Natural killer cell (primary cell): ENCODE measurements around the gene RBM47. TPM values are rescaled to one million over a fixed set of nuclear protein-coding genes. Genes with fewer than 3 reads are reported as not detected.
A peak's percentile ranks its signal among the peaks of the same experiment; 100 is the strongest.

ENCODE experiments used
- ATAC-seq, 3 donors: fragments of 150-1000 bp in 2 of 3; fragments of 200-7000 bp in 1 of 3; cut with Tn5 transposase; 1 replicate in 1 of 3; 2 replicates in 2 of 3; pipeline ENCODE4 v1.10.0; 2021; ENCODE audit warnings: mild to moderate bottlenecking in 2 of 3, moderate library complexity in 2 of 3
- DNase-seq, 2 donors: peaks; one replicate each; pipeline versions ENCODE4 v3.0.0 to v3.0.0-alpha.2; 2013 to 2021; ENCODE audit warnings: mixed read lengths in 1 of 2
- H3K27ac ChIP-seq: one replicate; pipeline ENCODE4 v1.5.1; 2013; ENCODE audit warnings: mild to moderate bottlenecking, low read length
- H3K27me3 ChIP-seq: one replicate; pipeline ENCODE4 v1.6.1; 2013; ENCODE audit warnings: low read length; ENCODE audit not compliant: control insufficient read depth, insufficient read depth
- H3K36me3 ChIP-seq: one replicate; pipeline ENCODE4 v1.6.1; 2013; ENCODE audit warnings: low read length; ENCODE audit not compliant: control insufficient read depth, insufficient read depth
- H3K4me1 ChIP-seq: one replicate; pipeline ENCODE4 v1.6.1; 2013; ENCODE audit warnings: low read length; ENCODE audit not compliant: control insufficient read depth, insufficient read depth
- H3K4me3 ChIP-seq: one replicate; pipeline ENCODE4 v1.5.1; 2013; ENCODE audit warnings: low read length
- H3K9me3 ChIP-seq: one replicate; pipeline ENCODE4 v1.6.1; 2013; ENCODE audit warnings: low read length; ENCODE audit not compliant: control insufficient read depth, insufficient read depth
- H3K27ac Mint-ChIP-seq, 2 donors: one replicate each; pipeline ENCODE4 v1.8.0; 2022; ENCODE audit warnings: mild to moderate bottlenecking in 2 of 2, mixed read lengths in 2 of 2, moderate library complexity in 1 of 2
- H3K27me3 Mint-ChIP-seq, 2 donors: one replicate each; pipeline ENCODE4 v1.8.0; 2022; ENCODE audit warnings: low read depth in 2 of 2, mixed read lengths in 2 of 2
- H3K36me3 Mint-ChIP-seq: one replicate; pipeline ENCODE4 v1.8.0; 2022; ENCODE audit warnings: mixed read lengths
- H3K4me1 Mint-ChIP-seq, 2 donors: one replicate each; pipeline ENCODE4 v1.8.0; 2022; ENCODE audit warnings: mixed read lengths in 2 of 2
- H3K4me3 Mint-ChIP-seq: one replicate; pipeline ENCODE4 v1.8.0; 2022; ENCODE audit warnings: mild to moderate bottlenecking, moderate library complexity, mixed read lengths
- H3K9me3 Mint-ChIP-seq, 2 donors: one replicate each; pipeline ENCODE4 v1.8.0; 2022; ENCODE audit warnings: mixed read lengths in 2 of 2
- CTCF ChIP-seq: fragments of 200-600 bp; IDR thresholded peaks from one replicate; pipeline ENCODE4 v1.8.0; 2022; ENCODE audit warnings: antibody characterized with exemption
- WGBS: methylation state at CpG from one replicate; pipeline ENCODE4 v1.1.7; 2013; ENCODE audit warnings: missing lambda C conversion rate; ENCODE audit not compliant: insufficient coverage; 5-methylcytosine and 5-hydroxymethylcytosine counted together
- intact Hi-C: fragments of 100-400 bp; cut with micrococcal nuclease; formaldehyde crosslinking; loops from one replicate; pipeline ENCODE4 v1.14.2; 2022
- total RNA-seq, 4 donors: library from RNA; stranded (reverse); fragments of 120-200 nt in 1 of 4; gene quantifications; one replicate each; pipeline versions ENCODE4 v1.2.3 to v1.2.4, GENCODE V29; 2013 to 2022

The RBM47 gene
- total RNA-seq, 3 donors from 2014 or later (not counting 1 experiment from before 2014, with no cell fraction given): 2.0 to 7.7 (median 3.9) TPM

DNA sequence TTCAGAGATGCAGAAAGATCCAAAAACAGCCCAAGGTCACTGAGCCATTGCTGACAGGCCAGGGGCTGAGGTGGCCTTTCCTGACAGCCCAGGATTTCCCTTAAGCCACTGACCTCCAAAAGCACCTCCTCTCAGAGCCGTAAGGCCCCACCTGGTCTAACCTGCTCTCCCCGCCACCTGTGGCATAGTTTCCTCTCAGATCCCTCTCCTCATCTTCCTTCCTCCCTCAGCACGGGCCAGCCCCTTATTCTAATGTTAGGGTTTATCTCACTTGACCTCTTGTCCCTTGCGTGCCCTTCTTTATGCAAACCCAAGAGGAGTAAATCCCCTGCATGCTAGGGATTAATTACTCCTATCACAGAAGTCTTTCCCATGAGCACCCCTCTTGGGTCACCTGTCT lies 113.0 kb downstream of the RBM47 start:
- Mint-ChIP-seq H3K4me3 (no peak overlapping the region), H3K4me1 (no peaks in the 10 kb centered on the region), H3K27ac (no peak overlapping the region), H3K9me3 (no peaks in the 10 kb centered on the region), H3K27me3 (no peaks in the 10 kb centered on the region), H3K36me3 (no peaks in the 10 kb centered on the region)
- H3K9me3 ChIP-seq: no peaks in the 10 kb centered on the region
- 73% methylated on average over 4 of the region's 4 CpGs for WGBS
- no peaks in the 10 kb centered on the region for H3K36me3 ChIP-seq
- intact Hi-C loops: no loop called here
- DNase-seq: no peak
- no peaks in the 10 kb centered on the region for H3K27me3 ChIP-seq
- H3K4me1 ChIP-seq: no peaks in the 10 kb centered on the region
- no peak overlapping the region for H3K27ac ChIP-seq
- no peak for ATAC-seq
- no peak for TF ChIP-seq CTCF
- H3K4me3 ChIP-seq: no peak overlapping the region

- Mint-ChIP-seq H3K4me3 (no peak overlapping the region), H3K36me3 (no peaks in the 10 kb centered on the region), H3K9me3 (no peaks in the 10 kb centered on the region), H3K4me1 (no peaks in the 10 kb centered on the region), H3K27me3 (no peaks in the 10 kb centered on the region), H3K27ac (no peak overlapping the region)
- ATAC-seq: peak in 1 of 3 donors; percentile 30
- no peak for TF ChIP-seq CTCF
- 79% methylated on average over 11 of the region's 15 CpGs for WGBS
- Histone ChIP-seq H3K36me3 (no peaks in the 10 kb centered on the region), H3K27me3 (no peaks in the 10 kb centered on the region), H3K27ac (peak overlapping the region; percentile 20), H3K4me1 (no peaks in the 10 kb centered on the region), H3K4me3 (no peak overlapping the region), H3K9me3 (no peaks in the 10 kb centered on the region)
- intact Hi-C loops: no loop called here
- no peak for DNase-seq
These were observed 114.0 kb downstream of the RBM47 start for GRCh38 chr4:40515398-40516293.

GRCh38 chr4:40515037-40515397 lies 114.6 kb downstream of the RBM47 start:
- H3K27ac ChIP-seq: no peak overlapping the region
- no peaks in the 10 kb centered on the region for H3K4me1 ChIP-seq
- intact Hi-C loops: no loop called here
- TF ChIP-seq CTCF: no peak
- no peaks in the 10 kb centered on the region for H3K36me3 ChIP-seq
- no peak overlapping the region for H3K27ac Mint-ChIP-seq
- H3K4me1 Mint-ChIP-seq: no peaks in the 10 kb centered on the region
- H3K9me3 Mint-ChIP-seq: no peaks in the 10 kb centered on the region
- H3K36me3 Mint-ChIP-seq: no peaks in the 10 kb centered on the region
- no peak overlapping the region for H3K4me3 ChIP-seq
- WGBS: 83% methylated on average over 2 of the region's 2 CpGs
- no peaks in the 10 kb centered on the region for H3K27me3 Mint-ChIP-seq
- no peak for ATAC-seq
- no peaks in the 10 kb centered on the region for H3K9me3 ChIP-seq
- no peak overlapping the region for H3K4me3 Mint-ChIP-seq
- H3K27me3 ChIP-seq: no peaks in the 10 kb centered on the region
- DNase-seq: no peak
